B cell (primary cell): ENCODE measurements around the gene TAF4. TPM values are rescaled to one million over a fixed set of nuclear protein-coding genes. Genes with fewer than 3 reads are reported as not detected.

Experiments
- ATAC-seq: fragments of 200-7000 bp; cut with Tn5 transposase; one replicate; pipeline ENCODE4 v1.10.0; 2021; ENCODE audit warnings: low read depth, mild to moderate bottlenecking, moderate number of reproducible peaks, moderate library complexity
- CTCF ChIA-PET: fragments of 350-600 bp; sonication (Branson Sonifier 250); formaldehyde crosslinking; loops from one replicate; lab custom pipeline; 2021; ENCODE audit warnings: antibody characterized with exemption, inconsistent platforms; lab: Charles Lee
- POLR2A ChIA-PET: fragments of 350-600 bp; sonication (Branson Sonifier 250); formaldehyde crosslinking; loops from one replicate; lab custom pipeline; 2021; ENCODE audit warnings: antibody characterized with exemption; lab: Charles Lee
- DNase-seq: peaks from one replicate; pipeline ENCODE4 v3.0.0; 2013
- H2AFZ ChIP-seq: 2 replicates; pipeline ENCODE4 v1.6.1; 2012; ENCODE audit warnings: mild to moderate bottlenecking, low read depth, low read length; ENCODE audit not compliant: insufficient read depth, poor library complexity, severe bottlenecking
- H3K27ac ChIP-seq, 2 donors: 1 replicate in 1 of 2; 2 replicates in 1 of 2; pipeline ENCODE4 v1.5.1; 2012 to 2013; ENCODE audit warnings: low read length in 2 of 2, mild to moderate bottlenecking in 2 of 2, moderate library complexity in 1 of 2
- H3K27me3 ChIP-seq, 4 experiments: fragments of 200-600 bp in 1 of 4; sonication (generic) in 1 of 4; replicated peaks in 1 of 4; 1 replicate in 2 of 4; 2 replicates in 2 of 4; pipeline versions ENCODE4 v1.6.1 to v1.7.0; 2013 to 2016; ENCODE audit warnings: low read length in 3 of 4, mild to moderate bottlenecking in 2 of 4, mixed read lengths in 1 of 4, moderate library complexity in 1 of 4; ENCODE audit not compliant: insufficient read depth in 4 of 4, control insufficient read depth in 3 of 4; ENCODE audit errors: control extremely low read depth in 1 of 4
- H3K36me3 ChIP-seq, 2 experiments: replicated peaks in 1 of 2; 1 replicate in 1 of 2; 2 replicates in 1 of 2; pipeline versions ENCODE4 v1.6.1 to v1.7.1; 2013; ENCODE audit warnings: low read length in 1 of 2; ENCODE audit not compliant: insufficient read depth in 2 of 2, control insufficient read depth in 1 of 2; ENCODE audit errors: control extremely low read depth in 1 of 2, extremely low read depth in 1 of 2
- H3K4me1 ChIP-seq, 2 donors: fragments of 200-600 bp in 1 of 2; sonication (generic) in 1 of 2; 1 replicate in 1 of 2; 2 replicates in 1 of 2; pipeline versions ENCODE4 v1.5.1 to v1.6.1; 2013 to 2017; ENCODE audit warnings: low read length in 2 of 2; ENCODE audit not compliant: control insufficient read depth in 2 of 2, insufficient read depth in 2 of 2
- H3K4me2 ChIP-seq: replicated peaks from 2 replicates; pipeline ENCODE3; 2012; ENCODE audit warnings: mild to moderate bottlenecking, low read depth, low read length; ENCODE audit not compliant: poor library complexity, severe bottlenecking
- H3K4me3 ChIP-seq, 5 experiments: fragments of 200-600 bp in 1 of 5; sonication (generic) in 1 of 5; 1 replicate in 3 of 5; 2 replicates in 2 of 5; pipeline versions ENCODE4 v1.5.1 to v1.7.0; 2011 to 2016; ENCODE audit warnings: low read length in 4 of 5, mild to moderate bottlenecking in 4 of 5, low read depth in 2 of 5, control low read depth in 1 of 5, moderate library complexity in 1 of 5; ENCODE audit not compliant: insufficient read depth in 1 of 5; ENCODE audit errors: control extremely low read depth in 1 of 5, extremely low read depth in 1 of 5
- H3K79me2 ChIP-seq: fragments of 200-600 bp; sonication (generic); one replicate; pipeline ENCODE4 v1.6.0; 2016; ENCODE audit warnings: low read length; ENCODE audit not compliant: control insufficient read depth, insufficient read depth
- H3K9ac ChIP-seq: fragments of 200-600 bp; sonication (generic); 2 replicates; pipeline ENCODE4 v1.6.1; 2017; ENCODE audit warnings: mild to moderate bottlenecking, low read length, moderate library complexity
- H3K9me3 ChIP-seq, 3 donors: one replicate each; pipeline versions ENCODE4 v1.6.1 to v1.7.1; 2013; ENCODE audit warnings: low read length in 2 of 3; ENCODE audit not compliant: control insufficient read depth in 2 of 3, insufficient read depth in 1 of 3; ENCODE audit errors: control extremely low read depth in 1 of 3
- H4K20me1 ChIP-seq: 2 replicates; pipeline ENCODE4 v1.6.0; 2012; ENCODE audit warnings: mild to moderate bottlenecking, low read length; ENCODE audit not compliant: insufficient read depth, control insufficient read depth, poor library complexity, severe bottlenecking
- H3K27ac Mint-ChIP-seq: one replicate; pipeline ENCODE4 v1.8.0; 2021; ENCODE audit warnings: mixed read lengths
- H3K27me3 Mint-ChIP-seq: one replicate; pipeline ENCODE4 v1.8.0; 2021; ENCODE audit warnings: mixed read lengths
- H3K4me1 Mint-ChIP-seq: one replicate; pipeline ENCODE4 v1.8.0; 2021; ENCODE audit warnings: mixed read lengths
- H3K4me3 Mint-ChIP-seq: one replicate; pipeline ENCODE4 v1.8.0; 2021; ENCODE audit warnings: mixed read lengths
- H3K9me3 Mint-ChIP-seq: one replicate; pipeline ENCODE4 v1.8.0; 2022; ENCODE audit warnings: mixed read lengths; ENCODE audit not compliant: insufficient read depth
- CTCF ChIP-seq: fragments of 200-600 bp; IDR thresholded peaks from one replicate; pipeline ENCODE4 v1.8.0; 2022; ENCODE audit warnings: antibody characterized with exemption, mild to moderate bottlenecking
- EZH2 ChIP-seq: IDR thresholded peaks from 2 replicates; pipeline ENCODE4 v1.6.1; 2012; ENCODE audit warnings: borderline replicate concordance, low read depth, mild to moderate bottlenecking, moderate library complexity, low read length; ENCODE audit not compliant: insufficient read depth, poor library complexity, severe bottlenecking
- WGBS: methylation state at CpG from one replicate; pipeline ENCODE4 v1.1.5; 2013; ENCODE audit warnings: missing lambda C conversion rate; ENCODE audit not compliant: insufficient coverage; 5-methylcytosine and 5-hydroxymethylcytosine counted together
- intact Hi-C: fragments of 100-400 bp; cut with micrococcal nuclease; formaldehyde crosslinking; loops from one replicate; pipeline ENCODE4 v1.10.0; 2022
- polyA plus RNA-seq: library from polyadenylated mRNA; depleted of rRNA; stranded (reverse); fragments of >200 nt; gene quantifications from 2 replicates; pipeline ENCODE4 v1.2.3, GENCODE V29; 2012
- total RNA-seq, 2 donors: library from RNA; stranded (reverse); fragments of 120-200 nt in 1 of 2; gene quantifications; 1 replicate in 1 of 2; 2 replicates in 1 of 2; pipeline versions ENCODE4 v1.2.3 to v1.2.4, GENCODE V29; 2013 to 2022

Gene TAF4
- total and polyA plus RNA-seq, 2 donors (not counting 1 experiment from before 2014, with no cell fraction given), result 13.9 to 39.5 TPM

- Histone ChIP-seq H3K9me3 (peaks cover 0 to 5% (median 0%) of the 10 kb centered on the region in 3 donors), H3K27me3 (no peaks in the 10 kb centered on the region), H3K36me3 (peaks cover 3 to 42% of the 10 kb centered on the region in 2 experiments), H3K4me1 (peaks cover 0 to 5% of the 10 kb centered on the region in 2 donors), H3K4me3 (no peak overlapping the region), H3K9ac (no peak overlapping the region), H3K27ac (no peak overlapping the region), H3K4me2 (no peak overlapping the region), H3K79me2 (peaks cover 30% of the 10 kb centered on the region), H4K20me1 (peaks cover 14% of the 10 kb centered on the region), H2AFZ (no peak overlapping the region)
- no peak for TF ChIP-seq EZH2
- TF ChIP-seq CTCF, result no peak
- no peak for ATAC-seq
- H3K9me3 Mint-ChIP-seq, result no peaks in the 10 kb centered on the region
- H3K4me3 Mint-ChIP-seq, result no peak overlapping the region
- intact Hi-C loops, result no loop called here
- no peaks in the 10 kb centered on the region for H3K27me3 Mint-ChIP-seq
- H3K27ac Mint-ChIP-seq, result no peak overlapping the region
- CTCF ChIA-PET, result no interaction called here
- H3K4me1 Mint-ChIP-seq, result peaks cover 10% of the 10 kb centered on the region
- POLR2A ChIA-PET, result no interaction called here
- no peak for DNase-seq
- 98% methylated on average over 10 of the region's 10 CpGs for WGBS
Measured at GRCh38 chr20:61977419-61977786, 88.3 kb downstream of the TAF4 start.

- no peaks in the 10 kb centered on the region for H3K9me3 ChIP-seq
- Mint-ChIP-seq H3K4me1 (peaks cover 6% of the 10 kb centered on the region), H3K27ac (no peak overlapping the region), H3K4me3 (no peak overlapping the region), H3K27me3 (no peaks in the 10 kb centered on the region), H3K9me3 (no peaks in the 10 kb centered on the region)
- intact Hi-C loops, result no loop called here
- H3K36me3 ChIP-seq, result peaks cover 3 to 43% of the 10 kb centered on the region in 2 experiments
- ATAC-seq (no peak), DNase-seq (no peak)
- 98% methylated on average over 29 of the region's 45 CpGs for WGBS
- no peak for TF ChIP-seq CTCF
- TF ChIP-seq EZH2, result no peak
- no peak overlapping the region for H3K4me2 ChIP-seq
- H4K20me1 ChIP-seq, result peaks cover 13% of the 10 kb centered on the region
- no peak overlapping the region for H2AFZ ChIP-seq
- H3K79me2 ChIP-seq, result peaks cover 24% of the 10 kb centered on the region
- no peak overlapping the region for H3K4me3 ChIP-seq
- CTCF ChIA-PET, result no interaction called here
- no peak overlapping the region for H3K27ac ChIP-seq
- POLR2A ChIA-PET, result no interaction called here
- H3K9ac ChIP-seq, result no peak overlapping the region
- H3K4me1 ChIP-seq, result no peaks in the 10 kb centered on the region
- no peaks in the 10 kb centered on the region for H3K27me3 ChIP-seq
Measured at GRCh38 chr20:61976644-61977418, 88.8 kb downstream of the TAF4 start.
